T1000 (cell line): Measurements from ENCODE around the gene RBBP9.
A peak's percentile ranks its signal among the peaks of the same experiment; 100 is the strongest.
"Not testable (repeated sequence)": the region's sequence is repeated elsewhere in the genome, so short reads cannot be mapped to it uniquely, and the experiment has no call there.

Experiments
- DNase-seq: peaks from one replicate; lab custom pipeline; 2025; ENCODE audit warnings: mixed read lengths; lab: John Stamatoyannopoulos, UW

RBBP9 gene

DNA sequence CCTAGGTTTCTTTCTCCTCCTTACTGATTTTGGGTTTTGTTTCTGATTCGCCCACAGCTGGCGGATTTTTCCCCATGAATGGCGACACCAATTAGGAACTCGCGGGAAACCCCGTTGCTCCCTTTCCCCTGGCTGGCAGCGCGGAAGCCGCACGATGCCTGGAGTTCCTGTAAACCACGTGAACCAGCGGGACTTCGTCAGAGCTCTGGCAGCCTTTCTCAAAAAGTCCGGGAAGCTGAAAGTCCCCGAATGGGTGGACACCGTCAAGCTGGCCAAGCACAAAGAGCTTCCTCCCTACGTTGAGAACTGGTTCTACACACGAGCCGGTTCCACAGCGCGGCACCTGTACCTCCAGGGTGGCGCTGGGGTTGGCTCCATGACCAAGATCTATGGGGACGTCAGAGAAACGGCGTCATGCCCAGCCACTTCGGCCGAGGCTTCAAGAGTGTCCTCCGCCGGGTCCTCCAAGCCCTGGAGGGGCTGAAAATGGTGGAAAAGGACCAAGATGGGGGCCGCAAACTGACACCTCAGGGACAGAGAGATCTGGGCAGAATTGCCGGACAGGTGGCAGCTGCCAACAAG lies 7.5 kb upstream of the RBBP9 start:
- no peak for DNase-seq

GRCh38 chr20:18501672-18502071 lies 4.6 kb upstream of the RBBP9 start:
- not testable (repeated sequence) for DNase-seq

- DNase-seq = no peak
Measured at GRCh38 chr20:18497603-18498002, 578 bp upstream of the RBBP9 start.

DNA sequence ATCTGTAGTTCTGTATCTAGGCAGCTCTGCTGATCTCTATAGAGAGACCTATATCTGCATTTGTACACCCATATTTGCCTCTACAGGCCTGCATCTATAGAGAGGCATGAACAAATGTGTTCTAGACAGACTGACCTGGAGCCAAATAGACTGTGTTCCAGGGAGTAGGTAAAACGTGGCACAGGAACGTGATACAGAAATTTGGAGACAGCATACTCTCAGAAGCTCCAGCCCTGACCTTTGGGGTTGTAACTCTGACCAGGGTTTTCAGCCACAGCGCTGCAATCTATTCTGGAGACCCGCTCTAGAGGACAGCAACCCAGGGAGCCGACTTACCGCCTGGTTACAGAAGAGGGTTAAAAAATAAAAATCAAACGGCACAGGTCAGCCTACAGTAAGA lies 983 bp downstream of the RBBP9 start:
- DNase-seq = no peak

DNA sequence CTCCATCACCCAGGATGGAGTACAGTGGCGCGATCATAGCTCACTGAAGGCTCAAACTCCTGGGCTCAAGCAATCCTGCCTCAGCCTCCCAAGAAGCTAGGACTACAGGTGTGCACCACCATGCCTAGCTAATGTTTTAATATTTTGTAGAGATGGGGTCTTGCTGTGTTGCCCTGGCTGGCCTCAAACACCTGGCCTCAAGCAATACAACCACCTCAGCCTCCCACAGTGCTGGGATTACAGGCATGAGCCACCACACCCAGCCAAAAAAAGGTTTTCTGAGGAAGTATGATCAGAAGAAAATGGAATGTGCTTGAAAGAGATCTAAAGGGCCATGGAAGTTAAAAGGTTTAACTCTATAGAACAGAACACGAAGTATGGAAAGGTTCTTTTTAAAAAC lies 8.7 kb downstream of the RBBP9 start:
- DNase-seq = no peak

- DNase-seq = no peak
Measured at GRCh38 chr20:18481596-18481995, 15.4 kb downstream of the RBBP9 start.

DNA sequence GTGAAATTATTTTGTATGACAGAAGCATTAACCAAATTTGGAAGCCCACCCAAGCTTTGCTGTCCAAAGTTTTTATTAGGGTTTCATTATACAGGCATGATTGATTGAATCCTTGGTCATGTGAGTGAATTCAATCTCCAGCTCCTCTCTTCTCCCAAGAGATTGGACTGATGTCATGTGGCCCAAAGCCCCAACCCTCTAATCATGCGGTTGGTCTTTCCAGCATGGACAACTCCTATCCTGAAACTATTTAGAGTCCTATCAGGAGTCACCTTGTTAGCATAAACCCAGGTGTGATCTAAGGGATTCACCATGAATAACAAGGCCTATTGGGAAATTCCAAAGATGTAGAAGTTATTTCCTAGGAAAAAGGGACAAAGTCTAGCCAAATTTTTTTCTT lies 19.2 kb downstream of the RBBP9 start:
- DNase-seq = no peak

GRCh38 chr20:18477218-18477617 lies 19.8 kb downstream of the RBBP9 start:
- DNase-seq = no peak

DNA sequence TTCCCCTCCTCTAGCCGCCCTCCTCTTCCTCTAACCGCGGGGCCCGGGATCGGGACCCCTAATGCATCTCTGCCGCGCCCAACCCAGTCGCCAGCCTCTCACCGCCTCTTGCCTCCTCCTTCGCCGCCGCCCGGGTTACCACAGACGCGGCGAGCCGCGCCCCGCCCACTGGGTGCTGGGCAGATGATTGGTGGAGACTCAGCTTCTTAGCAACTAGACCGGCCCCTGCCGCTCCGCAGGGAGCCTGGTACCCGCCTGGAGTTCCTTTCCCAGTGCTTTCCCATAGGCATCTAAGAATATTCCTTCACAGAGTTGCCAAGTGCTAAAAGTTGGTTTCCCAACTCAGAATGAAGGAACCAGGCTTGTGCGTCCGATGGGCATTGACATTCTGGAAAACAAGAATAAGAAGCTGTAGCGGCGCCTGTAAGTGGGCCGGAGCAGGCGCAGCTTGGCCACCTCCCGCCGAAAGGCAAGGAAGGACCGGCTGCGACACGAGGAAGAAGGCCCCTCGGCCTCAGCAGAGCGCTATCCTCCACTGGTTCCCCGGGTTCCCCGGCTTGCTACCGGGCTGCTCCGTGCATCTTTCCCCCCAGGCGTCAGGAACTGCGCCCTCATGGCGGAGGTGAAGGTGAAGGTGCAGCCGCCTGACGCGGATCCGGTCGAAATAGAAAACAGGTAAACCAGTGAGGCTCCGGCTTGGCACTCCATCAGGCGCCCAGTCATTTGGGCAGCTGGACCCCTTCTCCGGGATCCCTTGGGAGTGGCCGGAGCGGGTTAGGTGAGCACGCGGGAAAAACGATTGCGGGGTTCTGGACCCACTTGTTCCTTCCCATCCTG lies 29.9 kb downstream of the RBBP9 start, which contains the start of the genes DZANK1 and POLR3F:
Gene DZANK1, minus strand, starts transcription at position 137 of the 837 bp plus-strand sequence. CDS start 1,672 bp downstream, outside the sequence.
Gene POLR3F, plus strand, starts transcription at position 497 of the 837 bp plus-strand sequence. Its CDS starts 117 bp downstream, at position 614.
- DNase-seq = peak; percentile 94

DNA sequence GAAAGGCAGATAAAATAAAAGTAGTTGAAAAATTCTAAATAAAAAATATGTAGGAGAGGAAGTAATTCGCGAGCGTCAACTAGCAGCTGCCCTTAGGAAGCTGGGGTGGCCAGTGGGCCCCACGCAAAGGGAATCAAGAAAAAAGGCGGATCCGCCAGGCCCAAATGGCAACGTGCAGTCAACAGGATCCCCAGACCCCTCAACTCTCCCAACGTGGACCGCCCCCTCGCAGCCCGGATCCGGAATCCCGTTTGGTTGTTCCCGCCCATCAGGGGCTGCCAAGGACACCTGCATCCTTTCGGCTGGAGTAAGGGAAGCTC lies 30.5 kb downstream of the RBBP9 start:
- no peak for DNase-seq

GRCh38 chr20:18465536-18466200 lies 31.4 kb downstream of the RBBP9 start:
- DNase-seq = no peak

DNA sequence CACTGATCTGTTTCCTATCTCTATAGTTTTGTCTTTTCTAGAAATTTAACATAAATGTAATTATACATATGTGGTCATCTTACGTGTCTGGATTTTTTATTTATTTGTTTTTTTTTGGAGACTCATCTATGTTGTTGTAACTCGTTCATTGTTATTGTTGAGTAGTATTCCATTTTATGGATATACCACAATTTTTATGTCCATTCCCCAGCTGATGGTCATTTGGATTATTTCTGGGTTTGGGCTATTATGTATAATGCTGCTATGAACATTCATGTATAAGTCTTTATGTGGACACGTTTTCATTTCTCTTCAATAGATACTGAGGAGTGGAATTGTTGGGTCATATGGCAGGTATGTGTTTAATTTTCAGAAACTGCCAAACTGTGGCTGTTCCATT lies 40.4 kb downstream of the RBBP9 start:
- DNase-seq = no peak

DNA sequence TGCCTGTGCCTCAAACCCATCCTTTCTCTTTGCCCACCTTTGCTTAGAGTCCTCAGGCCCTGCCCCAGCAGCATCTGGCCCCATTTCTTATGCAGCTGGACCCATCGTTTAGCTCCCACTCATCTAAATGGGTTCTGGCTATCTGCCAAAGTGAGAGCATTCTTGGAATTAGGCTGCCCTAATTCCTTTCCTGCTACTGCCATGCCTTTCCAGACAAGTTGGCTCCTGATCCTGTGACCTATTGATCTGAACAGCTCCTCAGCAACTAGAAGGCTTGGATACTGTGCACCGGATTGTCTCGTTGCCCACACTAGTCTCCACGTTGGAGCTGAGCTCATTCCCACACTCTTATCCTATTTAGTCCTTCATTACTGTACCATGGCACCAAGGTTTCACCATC lies 53.1 kb downstream of the RBBP9 start:
- no peak for DNase-seq

GRCh38 chr20:18440403-18440802 lies 56.6 kb downstream of the RBBP9 start:
- DNase-seq = no peak

DNA sequence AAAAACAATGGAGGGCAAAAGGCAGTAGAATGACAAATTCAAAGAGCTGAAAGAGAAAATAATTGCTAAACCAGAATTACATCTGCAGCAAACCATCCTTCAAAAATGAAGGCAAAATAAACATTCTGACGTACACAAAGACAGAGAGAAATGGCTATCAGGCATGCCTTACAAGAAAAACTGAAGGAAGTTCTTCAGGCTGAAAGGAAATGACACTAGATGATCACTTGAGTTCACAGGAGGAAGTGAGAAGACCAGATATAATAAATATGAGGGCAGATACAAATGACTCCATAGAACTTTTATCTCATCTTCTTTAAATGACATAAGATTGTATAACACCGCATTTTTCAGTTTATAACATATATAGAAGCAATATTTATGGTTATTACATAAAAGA lies 60.2 kb downstream of the RBBP9 start:
- DNase-seq = no peak
